GM21786 (cell line): ENCODE results near the gene TM4SF20.
"Not testable (repeated sequence)": the region's sequence is repeated elsewhere in the genome, so short reads cannot be mapped to it uniquely, and the experiment has no call there.

Source experiments
- ATAC-seq: cut with Tn5 transposase; IDR thresholded peaks from one replicate; pipeline ENCODE4 v1.9.1; 2021; ENCODE audit not compliant: unreplicated experiment

The TM4SF20 gene

DNA sequence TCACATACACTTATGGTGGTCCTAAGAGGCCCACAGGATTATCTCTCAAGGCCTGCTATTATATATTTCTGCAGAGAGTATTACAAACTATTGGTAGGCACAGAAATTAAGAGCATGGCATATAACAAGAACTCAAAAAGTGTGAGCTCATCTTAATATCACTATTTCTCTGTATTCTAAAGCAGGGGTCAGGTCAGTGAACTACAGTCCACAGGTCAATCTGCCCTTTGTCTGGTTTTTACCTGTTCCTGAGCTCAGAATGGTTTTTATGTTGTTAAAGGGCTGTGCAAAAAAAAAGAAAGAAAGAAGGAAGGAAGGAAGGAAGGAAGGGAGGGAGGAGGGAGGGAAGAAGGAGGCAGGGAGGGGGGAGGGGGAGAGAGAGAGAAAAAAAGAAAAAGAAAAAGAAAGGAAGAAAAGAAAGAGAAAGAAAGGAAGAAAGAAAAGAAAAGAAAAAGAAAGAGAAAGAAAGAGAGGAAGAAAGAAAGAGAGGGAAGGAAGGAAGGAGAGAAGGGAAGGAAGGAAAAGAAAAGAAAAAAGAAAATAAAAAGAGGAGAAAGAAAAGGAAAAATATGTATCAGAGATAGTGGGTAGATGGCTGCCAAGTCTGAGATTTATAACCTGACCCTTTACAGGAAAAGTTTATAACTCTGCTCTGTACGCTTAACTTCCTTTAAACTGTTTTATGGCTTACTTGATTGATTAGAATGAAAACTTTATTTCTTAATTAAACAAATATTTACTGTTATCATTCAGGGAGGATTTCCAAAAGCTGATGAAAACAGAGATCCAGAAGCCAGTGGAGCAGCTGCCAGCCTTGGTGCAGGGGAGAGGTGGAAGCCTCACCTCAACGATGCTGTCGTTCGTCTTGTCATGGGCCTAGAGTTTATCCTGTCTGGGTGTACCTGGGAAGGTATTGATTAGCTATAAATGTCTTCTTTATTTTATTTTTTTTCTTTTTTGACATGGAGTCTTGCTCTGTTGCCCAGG lies 19.9 kb upstream of the TM4SF20 start:
- no peak for ATAC-seq

DNA sequence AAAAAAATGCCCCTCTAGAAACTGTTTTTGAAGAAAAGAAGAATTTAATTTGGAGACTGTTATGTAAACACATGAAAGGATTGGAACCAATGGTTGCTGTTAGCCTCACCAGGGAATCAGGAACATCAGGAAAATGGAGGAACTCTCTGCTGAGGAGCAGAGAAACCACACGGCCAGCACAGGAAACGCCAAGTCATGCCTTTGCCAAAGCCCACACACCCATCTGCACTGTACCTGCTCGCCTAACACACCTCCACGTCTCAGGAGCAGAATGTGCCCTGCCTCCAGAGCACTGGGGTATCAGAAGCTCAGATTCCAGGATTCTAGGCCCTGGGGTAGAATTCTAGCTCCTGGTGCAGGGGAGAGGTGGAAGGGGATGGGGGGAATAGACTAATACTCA lies 18.5 kb upstream of the TM4SF20 start:
- no peak for ATAC-seq

DNA sequence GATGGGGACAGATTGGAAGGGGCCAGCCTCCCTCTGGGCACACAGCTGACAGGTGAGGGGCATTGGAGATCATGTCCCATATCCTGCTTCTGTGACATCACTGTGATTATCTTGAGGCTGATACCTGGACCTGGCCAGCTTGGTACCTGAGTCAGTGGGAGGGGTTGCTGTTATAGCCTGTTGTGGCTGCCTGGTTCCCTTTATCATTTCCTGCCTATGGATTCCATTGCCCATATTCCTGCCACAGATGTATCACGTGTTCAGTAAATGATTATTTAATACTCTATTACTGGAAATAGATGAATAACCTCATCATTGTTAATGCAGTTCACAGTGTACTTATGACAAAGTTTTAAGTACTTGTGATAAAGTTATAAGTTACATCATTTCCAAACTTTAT lies 16.4 kb upstream of the TM4SF20 start:
- no peak for ATAC-seq

DNA sequence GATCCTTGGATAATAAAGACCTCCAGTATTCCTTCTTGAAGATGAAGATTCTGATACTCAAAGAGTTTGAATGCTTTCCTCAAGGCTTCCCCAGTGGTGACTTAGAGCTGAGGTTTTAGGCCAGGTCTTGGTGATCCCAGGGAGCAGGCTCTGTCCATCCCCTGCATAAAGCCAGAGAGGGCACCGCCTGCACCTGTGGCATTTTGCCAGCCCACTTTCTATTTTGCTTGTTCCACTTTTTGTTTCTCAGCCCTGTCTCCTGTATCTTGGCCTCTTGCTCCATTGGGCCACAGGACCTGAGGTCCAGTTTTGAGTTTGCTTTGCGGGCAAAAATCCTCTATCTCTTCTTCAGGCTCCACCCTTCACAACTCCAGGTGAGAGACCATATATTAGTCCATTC lies 15.3 kb upstream of the TM4SF20 start:
- no peak for ATAC-seq

DNA sequence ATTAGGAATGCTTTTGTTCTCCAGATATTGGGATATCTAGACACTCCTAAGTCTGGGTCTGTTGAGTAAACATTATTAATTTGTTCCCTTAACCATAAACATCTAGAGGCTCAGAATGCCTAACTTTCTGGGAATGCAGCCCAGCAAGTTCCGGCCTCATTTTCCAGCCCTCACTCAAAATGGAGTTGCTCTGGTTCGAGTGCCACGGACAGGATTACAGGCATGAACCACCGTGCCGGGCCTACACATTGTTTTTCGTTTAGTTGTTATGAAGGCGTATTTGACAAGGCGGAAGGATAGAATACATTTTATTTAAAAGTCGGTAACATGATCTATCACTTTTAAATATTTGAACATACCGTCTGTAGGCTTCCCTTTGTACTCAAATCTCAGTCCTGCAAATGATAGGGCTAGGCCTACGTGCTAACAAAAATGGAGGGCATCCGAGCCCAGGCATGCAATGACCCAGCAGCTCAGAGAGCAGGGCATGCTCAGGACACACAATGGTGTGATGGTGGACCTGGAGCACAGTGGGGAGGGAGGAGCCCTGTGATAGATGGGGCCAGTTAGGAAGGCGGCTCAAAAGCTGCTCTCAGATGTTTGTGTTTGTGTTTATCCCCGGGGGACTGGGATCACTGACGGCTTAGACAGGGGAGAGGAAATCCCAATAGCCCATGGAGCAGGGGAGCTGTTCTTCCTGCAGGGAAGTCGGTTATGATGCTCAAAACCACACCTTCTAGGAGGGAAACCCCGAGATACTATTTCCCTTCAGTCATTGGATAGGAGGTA lies 11.6 kb upstream of the TM4SF20 start:
- ATAC-seq, result no peak

DNA sequence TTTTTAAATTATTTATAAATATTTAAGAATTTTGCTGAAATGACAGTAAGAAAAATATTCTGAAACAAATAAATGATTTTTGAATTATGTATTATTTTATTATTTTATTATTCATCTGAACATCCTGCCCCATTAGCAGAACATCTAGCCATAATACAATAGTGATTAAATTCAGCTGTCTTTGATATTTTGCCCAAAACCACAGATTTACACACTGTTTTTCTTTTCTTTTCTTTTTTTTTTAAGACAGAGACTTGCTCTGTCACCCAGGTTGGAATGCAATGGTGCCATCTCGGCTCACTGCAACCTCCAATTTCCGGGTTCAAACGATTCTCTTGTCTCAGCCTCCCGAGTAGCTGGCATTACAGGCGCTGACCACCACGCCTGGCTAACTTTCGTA lies 10.6 kb upstream of the TM4SF20 start:
- ATAC-seq, result no peak

DNA sequence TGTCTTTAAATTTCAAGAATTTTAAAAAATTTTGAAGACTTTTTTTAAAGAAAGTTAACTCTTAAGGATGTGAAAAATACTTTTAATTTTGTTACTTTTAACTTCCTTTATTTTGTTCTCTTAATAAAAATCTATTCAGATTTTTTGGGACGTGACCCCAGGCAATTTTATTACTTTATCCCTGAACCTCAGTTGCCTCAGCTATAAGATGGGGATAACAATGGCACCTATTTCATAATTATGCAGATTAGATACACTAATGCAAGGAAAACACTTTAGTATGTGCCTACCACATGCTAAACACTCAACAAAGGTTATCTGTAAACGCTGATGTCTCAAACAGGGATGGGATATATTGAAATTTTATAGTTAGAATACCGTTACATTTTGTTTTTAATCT lies 10.1 kb upstream of the TM4SF20 start:
- ATAC-seq, result no peak

DNA sequence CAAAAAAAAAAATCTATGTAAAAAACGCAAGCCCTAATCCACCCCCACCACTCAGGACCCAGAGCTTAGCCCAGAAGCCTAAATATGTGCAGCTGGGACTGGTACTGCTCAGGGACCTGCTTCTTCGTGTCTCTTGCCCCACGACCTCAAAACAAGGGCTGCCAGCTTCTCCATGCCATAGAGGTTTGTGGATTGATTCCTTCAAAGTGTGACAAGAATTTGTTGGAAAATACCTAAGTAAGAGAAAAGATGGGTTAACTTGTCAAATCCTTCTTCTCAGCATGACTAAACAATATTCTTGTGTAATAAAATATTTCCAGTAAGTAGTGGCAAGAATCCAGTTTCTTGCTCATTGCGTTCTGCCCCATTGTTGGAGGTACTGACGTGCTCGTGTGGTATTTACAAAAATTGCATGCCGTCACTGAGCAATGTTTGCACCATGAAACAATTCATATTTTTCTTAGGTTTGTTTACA lies 9.5 kb upstream of the TM4SF20 start:
- no peak for ATAC-seq

DNA sequence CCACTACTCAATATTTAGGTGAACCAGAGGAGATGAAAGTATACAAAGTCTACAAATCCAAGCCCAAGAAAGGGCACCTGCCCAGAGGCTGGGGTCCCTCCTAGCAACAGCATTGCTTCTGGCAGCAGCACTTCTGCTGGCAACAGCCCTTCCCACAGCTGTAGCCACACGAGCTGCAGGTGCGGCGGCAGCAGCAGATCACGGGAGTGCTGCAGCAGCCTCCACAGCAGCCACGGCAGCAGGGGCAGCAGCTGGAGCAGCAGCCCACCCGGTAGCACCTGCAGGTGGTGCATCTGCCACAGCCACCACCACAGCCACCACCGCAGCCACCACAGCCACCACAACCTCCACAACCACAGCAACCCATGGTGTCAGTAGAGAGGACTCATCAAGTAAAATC lies 8.5 kb upstream of the TM4SF20 start, which contains the start of gene SCYGR1:
TSS of gene SCYGR1 (minus strand) at position 367 of the 400 bp plus-strand sequence. CDS start at position 367, 0 bp downstream.
- ATAC-seq, result not testable (repeated sequence)

DNA sequence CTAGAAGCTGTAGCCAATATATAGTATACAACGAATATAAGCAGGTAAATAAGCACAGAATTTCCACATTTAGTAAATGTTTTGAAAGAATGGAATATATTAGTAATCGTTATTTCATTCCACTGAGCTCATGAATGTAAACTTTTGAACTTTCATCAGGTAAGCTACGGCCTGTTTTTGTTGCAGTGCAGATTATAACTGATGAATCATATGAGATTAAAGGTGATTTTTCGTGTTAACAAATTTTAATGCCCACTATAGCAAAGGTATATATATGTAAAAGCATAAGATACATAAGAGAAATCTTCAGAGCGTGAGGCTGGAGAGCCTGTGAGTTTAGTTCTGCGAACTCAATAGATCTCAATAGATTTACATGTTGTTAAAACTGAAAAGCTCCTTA lies 7.5 kb upstream of the TM4SF20 start:
- ATAC-seq, result no peak

DNA sequence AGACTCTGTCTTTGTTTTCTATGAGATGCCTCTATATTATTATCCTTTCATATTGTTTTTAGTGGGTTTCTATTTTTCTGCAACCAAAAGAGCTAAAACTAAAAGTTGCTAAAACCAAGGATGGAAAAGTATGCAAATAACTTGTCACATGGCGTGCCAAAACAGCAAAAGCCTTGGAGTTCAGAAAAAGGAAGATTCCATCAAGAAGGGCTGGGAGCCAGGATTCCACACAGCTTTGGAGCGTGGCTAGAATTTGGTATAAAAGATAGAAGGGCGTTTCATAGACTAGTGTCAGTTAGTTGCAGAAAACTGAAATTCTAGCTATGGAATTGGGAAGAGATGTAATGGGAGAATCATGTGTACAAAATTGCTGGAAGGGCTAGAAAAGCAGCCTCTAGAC lies 4.6 kb upstream of the TM4SF20 start:
- no peak for ATAC-seq

DNA sequence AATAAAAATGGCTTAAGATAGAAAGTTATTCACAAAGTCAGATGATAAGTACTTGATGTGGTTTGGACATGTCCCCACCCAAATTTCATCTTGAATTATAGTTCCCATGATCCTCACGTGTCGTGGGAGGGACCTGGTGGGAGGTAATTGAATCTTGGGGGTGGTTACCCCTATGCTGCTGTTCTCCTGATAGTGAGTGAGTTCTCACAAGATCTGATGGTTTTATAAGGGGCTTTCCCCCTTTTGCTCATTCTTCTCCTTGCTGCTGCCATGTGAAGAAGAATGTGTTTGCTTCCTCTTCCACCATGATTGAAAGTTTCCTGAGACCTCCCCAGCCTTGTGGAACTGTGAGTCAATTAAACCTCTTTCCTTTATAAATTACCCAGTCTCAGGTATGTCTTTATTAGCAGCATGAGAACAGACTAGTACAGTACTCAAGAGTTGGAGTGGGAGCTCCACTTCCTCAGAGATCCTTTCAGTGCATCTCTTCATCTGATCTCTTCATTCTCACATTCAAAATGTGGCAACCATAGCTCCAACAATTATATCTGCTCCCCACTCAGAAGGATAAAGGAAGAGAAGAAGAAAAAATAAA lies 3.2 kb upstream of the TM4SF20 start:
- not testable (repeated sequence) for ATAC-seq

DNA sequence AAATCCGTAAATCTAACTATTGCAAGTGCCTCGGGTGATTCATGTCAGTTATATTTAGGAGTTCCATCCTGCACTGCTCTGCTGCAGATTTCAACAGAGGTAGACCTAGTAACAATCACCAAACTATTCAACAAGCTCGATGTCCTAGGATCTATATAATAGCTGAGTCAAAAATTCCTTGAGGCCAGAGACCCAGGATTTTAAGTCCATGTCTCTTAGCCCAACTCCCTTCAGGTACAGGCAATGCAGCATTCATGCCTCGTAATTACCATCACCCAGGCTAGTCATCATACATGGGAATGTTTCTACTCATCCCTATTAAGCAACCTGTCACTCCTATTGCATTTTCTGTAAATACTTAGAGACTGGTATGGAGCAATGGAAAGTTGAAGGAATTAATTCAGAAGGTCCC lies 729 bp downstream of the TM4SF20 start:
- no peak for ATAC-seq

DNA sequence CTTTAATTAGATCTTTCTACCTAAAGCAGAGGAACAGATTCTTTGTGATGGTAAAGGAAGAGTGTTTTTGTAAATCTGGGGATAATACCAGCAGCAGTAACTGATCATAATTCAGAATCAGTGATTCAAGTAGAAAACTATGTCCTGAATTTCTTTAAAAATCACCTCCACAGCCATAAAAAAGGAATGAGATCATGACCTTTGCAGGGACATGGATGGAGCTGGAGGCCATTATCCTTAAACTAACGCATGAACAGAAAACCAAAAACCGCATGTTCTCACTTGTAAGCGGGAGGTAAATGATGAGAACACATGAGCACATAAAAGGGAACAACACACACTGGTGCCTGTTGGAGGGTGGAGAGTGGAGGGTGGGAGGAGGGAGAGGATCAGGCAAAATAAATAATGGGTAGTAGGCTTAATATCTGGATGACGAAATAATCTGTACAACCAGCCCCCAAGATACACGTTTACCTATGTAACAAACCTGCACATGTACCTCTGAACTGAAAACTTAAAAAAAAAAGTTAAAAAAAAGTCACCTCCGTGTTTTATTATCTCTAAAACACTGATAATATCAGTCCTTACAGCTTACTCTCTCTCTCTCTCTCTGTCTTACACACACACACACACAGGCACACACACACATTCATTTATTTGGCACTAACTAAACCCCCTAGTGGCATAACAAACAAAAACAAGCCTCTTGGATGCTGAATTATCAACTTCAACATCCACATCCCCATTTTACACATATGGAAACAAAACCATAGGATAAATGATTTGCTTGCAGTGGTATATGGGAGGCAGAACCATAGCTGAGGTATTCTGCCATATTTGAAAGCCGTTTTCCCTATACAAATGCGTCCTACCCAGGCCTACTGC lies 1.4 kb downstream of the TM4SF20 start:
- no peak for ATAC-seq

DNA sequence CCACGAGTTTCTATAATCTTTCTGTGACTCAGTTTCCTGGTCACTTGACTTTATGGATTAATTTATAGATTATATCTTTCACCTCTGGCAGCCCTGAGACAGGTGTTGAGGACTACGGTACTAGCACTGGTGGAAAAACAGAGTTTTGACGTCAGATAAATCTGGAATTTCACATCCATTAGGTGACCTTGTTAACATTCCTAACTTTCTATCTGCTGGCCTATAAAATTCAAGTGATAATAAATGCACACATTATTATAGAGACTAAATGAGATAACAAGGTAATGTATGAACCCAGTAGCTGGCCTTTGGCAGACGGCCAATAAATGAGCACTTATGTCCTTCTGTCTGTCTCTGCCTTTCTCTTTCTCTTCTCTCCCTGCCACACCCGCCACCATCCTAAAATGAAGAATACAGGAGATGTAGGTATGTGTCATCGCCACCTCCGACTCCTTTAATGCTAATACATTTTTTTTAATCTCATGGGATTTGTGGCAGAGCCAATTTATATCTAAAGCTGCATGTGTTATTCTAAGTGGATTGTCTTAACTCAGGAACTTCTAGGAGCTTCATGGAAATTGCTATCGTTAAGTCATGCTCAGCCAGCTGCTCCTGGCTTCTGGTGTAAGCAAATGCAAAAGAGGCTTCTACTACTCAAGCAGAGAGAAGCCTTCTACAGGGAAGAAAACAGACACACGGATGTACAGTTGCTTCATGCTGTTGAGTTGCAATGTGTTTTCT lies 2.3 kb downstream of the TM4SF20 start:
- no peak for ATAC-seq

DNA sequence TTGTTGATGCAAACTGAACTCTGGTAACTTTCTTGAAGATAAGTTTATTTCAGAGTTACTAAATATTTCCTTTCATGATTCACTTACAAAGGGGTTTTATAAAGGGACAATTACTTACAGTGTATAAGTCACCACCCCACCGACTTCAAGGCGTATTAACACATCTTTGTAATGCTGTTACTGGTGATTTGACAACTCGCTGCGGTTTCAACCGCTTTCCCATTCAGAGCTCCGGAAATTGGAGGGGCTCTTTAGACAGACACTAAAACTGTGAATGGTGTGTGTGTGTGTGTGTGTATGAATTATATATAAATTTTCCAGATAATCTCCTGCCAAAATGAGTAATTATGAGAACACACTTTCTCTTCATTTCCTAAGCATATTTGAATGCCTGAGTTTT lies 4.9 kb downstream of the TM4SF20 start:
- ATAC-seq, result peak; percentile 81

DNA sequence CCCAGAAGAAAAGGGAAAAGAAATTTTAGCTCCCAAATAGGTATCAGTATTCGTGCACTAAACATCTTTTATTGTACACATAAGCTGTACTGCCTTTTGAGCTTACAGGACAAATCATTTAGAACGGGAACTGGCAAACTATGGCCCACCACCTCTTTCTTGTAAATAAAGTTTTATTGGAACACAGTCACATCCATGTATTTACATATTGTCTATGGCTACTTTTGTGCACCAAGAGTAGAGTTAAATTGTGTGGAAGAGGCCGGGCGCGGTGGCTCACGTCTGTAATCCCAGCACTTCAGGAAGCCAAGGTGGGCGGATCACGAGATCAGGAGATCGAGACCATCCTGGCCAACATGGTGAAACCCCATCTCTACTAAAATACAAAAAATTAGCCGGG lies 5.7 kb downstream of the TM4SF20 start:
- no peak for ATAC-seq

DNA sequence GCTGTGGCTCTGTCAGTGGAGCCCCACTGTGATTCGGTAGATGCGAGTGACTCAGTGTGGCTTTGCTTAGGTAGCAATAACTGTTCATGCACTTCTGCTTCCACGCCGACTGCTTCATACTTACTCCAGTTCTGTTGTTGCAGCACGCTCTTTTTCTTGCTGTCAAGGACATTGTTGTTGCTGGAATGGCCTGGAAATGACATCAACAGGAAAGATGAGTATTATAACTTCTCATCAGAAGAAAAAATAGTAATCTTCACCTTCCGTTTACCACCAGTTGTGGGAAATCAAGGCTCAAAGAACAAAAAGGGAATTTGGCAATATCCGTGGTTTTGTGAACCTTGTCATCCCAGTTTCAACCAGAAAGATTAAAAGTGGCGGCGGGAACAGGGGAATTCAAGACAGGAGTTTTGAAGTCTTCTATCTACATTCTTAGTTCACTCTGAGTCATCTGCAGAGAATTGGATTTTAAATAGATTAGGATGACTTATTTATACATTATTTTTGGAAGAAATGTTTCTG lies 8.3 kb downstream of the TM4SF20 start:
- ATAC-seq, result no peak

DNA sequence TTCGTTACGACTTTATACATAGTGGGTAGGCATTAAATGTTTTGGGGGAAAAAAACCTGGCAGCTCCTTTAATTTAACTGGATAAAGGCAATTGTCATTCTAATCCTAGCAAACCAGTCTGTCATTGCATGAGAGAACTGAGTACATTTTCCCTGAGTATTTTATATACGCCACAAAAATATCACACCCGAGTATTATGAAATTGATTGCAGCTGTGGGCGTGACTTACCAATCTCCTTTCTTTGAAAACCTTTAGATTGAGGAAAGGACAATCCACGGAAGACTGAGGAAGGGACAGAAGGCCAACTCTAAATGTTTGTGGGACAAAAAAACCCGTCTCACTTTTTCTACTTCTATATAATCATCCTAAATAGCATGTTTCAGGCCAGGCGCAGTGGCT lies 9.0 kb downstream of the TM4SF20 start:
- ATAC-seq, result no peak
